Measurements from ENCODE around the gene TMEM114.

- TF ChIP-seq CTCF (IDR thresholded peaks at IDR 0.05) (no peak), POLR2A (IDR thresholded peaks at IDR 0.05) (no peak), POLR2AphosphoS5 (IDR thresholded peaks at IDR 0.05) (no peak)
Measured at GRCh38 chr16:8623634-8624033, 33.3 kb upstream of the TMEM114 start.
